Loucy (cell line): Measurements from ENCODE around the gene DNAH7.
"Not testable (repeated sequence)": the region's sequence is repeated elsewhere in the genome, so short reads cannot be mapped to it uniquely, and the experiment has no call there.

Experiments used
- CTCF ChIP-seq: fragments of 200-600 bp; sonication (generic); conservative IDR thresholded peaks from 2 replicates; pipeline ENCODE4 v1.5.1; 2014; ENCODE audit warnings: mild to moderate bottlenecking, antibody characterized with exemption, low read length
- EZH2phosphoT487 ChIP-seq: fragments of 200-600 bp; IDR thresholded peaks from 2 replicates; pipeline ENCODE4 v1.6.1; 2018; ENCODE audit warnings: antibody characterized with exemption, mild to moderate bottlenecking, moderate library complexity, borderline replicate concordance

GRCh38 chr2:195917021-195917600 is 151.5 kb downstream of the DNAH7 start:
- TF ChIP-seq EZH2phosphoT487, CTCF: not testable (repeated sequence)
